DMS114 treated with DMSO at 0.1 percent for 48 hours (cell line): ENCODE results near the gene VWA5B1.

Experiments used
- DNase-seq: peaks from one replicate; lab custom pipeline; 2025; ENCODE audit not compliant: unreplicated experiment; lab: John Stamatoyannopoulos, UW

VWA5B1 gene

DNA sequence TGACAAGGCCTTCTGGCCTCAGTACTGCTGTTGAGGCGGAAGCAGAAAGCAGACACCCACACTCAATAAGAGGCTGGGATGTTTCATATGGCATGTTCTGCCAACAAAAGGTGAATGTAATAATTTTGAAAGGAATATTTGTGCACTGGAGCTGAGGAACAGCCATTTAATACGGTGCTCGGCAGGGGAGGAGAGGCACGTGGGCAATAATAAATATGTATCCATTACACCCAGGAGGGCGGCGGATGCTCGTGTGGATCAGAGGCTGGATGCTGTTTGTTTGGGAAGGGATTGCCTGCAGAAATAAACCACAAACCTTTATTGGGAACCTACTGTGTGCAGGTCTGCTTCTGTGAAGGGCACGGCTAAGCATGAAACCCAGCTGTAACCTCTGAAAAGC lies 92.0 kb downstream of the VWA5B1 start:
- DNase-seq, result no peak

DNA sequence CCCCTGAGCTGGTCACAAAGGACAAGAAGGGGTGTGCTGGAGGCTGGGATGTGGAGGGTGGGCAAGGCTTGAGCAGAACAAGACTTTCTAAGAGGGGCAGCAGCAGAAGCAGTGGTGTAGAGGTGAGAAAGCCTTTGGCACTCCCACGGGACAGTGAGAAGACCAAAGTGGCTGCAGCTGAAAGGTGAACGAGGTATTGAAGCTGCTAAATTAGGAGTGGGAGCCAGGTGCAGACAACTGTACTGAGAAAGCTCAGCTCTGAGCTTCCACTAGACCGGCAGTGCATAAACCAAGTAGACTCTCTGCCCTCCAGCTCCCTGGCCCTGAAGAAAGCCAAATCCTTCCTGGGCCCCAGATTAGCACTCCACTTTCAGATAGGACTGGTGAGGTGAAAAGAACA lies 93.0 kb downstream of the VWA5B1 start:
- DNase-seq, result no peak

DNA sequence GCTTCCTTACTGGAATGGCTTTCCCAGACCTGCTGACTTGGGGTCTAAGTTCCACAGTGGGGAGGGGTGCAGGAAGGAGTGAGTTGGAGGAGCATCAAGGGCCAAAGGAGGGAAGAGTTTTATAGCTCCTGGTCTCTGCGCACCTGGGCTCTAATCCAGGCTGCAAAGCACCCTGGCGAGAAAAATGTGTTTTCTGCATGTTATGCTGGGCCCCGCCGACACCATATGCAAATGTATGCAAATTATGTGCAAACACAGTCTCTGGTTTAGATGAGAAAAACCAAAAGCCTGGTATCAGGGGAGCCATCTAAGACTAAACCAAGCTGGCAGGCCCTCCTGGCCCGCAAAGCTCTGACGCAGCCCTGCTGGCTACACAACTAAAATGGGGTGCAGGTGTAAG lies 95.0 kb downstream of the VWA5B1 start:
- DNase-seq, result no peak

DNA sequence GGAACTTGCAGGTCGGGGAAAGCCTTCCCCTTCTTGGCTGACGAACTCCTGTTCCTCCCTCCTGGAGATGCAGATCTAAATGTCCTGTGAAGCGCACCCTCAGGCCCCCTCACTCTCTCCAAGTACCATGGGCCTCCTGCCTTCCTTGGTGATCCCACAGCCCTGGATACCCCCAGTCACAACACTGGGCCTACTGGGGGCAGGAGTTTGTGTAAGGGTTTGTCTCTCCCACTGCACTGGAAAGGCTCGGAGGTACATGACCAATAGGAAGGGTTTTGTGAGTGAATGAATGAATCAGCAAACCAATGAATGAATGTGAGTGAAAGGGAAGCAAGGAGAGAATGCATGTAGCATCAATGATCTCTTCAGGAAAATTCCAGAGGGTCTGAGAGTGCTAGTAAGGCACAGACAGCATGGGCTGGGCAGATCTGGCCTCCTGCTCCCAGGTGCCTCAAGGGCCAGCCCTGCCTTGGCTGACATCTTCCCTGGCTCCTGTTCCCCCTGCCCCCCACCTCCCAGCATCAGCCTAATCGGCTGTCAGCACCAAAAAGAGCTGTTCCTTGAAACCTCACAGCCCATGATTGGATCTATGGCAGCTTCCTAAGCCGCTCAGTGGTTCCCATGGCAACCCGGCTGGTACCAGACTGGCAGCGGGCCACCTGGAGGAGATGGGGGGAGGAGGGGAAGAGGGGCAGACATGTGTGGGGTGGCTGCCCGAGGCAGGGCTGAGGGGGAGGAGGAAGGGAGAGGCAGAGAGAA lies 95.8 kb downstream of the VWA5B1 start:
- DNase-seq, result no peak

DNA sequence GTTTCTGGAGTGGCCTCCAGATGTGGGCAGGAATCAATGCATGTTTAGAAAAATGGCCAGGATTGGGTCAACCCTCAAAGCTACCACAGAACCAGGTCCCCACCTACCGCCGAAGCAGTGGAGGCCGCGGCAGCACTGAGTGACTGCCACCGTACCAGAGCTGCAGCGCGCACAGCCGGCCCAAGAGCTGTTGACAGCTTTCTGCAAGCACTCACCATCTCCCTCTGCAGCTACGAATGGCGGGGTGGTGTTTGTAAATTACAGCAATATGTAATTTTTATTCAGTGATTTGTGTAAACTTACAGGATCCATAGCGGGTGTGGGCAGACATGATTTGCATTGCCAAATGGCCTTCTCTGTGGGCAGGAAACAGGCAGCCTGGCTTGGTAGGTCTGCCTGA lies 98.9 kb downstream of the VWA5B1 start:
- DNase-seq, result no peak

DNA sequence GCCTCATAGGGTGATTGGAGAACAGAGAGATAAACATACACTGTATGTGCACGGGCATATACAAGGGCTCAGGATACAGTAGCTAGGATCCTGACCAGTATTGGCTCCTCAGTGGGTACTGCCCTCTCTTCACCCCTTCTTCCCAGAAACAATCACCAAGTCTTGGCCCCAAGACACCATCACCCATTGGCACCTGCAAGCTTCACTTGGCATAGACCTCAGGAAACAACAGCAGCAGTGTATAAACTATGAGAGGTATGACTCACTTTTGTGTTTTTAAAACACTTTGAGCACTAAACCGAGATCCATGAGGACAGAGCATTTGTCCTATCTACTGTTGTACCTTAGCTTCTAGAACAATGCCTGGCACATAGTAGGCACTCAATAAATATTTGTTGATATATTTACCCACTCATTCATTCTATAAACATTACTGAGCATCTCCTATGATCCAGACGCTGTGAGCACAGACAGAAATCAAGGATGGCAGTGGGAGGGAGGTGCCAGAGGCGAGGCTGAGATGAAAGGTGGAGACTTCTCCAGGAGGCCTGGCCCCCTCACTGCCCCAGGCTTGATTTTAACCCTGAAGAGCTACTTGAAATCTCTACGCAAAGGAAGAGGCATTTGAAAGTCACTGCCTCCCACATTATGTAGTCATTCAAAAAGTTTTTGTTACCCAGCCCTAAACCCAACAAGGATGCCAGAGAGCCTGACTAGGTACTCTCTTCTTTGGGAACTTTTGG lies 100.1 kb downstream of the VWA5B1 start:
- no peak for DNase-seq

DNA sequence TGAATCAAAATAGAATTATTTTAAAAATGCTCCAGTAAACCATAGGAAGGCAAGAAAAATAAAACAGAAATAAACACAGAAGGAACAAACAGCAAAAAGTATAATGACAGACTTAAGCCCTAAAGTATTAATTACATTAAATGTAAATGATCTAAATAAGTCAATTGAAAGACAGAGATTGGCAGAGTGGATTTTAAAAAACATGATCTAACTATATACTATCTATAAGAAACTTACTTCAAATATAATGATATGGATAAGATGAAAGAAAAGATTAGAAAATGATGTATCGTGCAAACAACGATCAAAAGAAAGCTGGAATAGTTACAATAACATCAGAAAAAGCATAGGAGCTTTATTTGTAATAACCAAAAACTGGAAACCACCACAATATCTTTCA lies 104.6 kb downstream of the VWA5B1 start:
- no peak for DNase-seq

DNA sequence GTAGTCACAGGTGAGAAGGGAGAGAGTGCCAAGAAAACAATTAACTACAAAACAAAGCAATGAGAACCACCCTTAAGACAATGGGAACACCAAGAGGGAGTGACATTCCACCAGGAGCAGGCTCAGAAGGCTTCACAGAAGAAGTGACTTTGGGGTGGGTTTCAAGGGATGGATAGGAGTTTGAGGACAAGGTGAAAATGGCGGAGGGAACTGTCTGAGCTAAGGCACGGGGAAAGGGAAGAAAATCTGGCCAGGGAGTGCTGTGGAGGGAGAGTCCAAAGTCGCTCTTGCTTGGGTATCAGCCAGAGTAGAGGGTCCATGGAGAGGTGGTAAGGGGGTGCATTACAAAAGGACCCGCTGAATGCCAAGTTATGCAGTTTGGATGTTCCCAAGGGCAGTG lies 108.1 kb downstream of the VWA5B1 start:
- DNase-seq, result no peak

DNA sequence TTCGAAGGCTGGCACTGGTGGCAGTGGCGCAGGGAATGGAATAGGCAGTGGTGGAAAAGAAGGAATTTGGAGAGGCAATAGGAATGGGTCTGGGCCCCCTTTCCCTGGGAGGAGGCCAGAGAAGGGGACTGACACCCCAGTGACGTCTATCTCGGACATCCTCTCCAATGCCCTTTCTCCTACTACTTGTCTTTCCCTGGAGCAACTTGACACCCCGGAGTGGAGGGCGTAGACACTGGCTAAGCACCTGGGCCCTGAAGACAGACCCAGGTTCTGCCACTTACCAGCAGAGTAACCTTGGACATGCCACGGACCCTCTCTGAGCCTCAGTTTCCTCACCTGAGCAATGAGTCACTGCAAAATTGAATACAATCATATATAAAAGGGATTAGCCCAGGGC lies 108.5 kb downstream of the VWA5B1 start:
- DNase-seq, result no peak

DNA sequence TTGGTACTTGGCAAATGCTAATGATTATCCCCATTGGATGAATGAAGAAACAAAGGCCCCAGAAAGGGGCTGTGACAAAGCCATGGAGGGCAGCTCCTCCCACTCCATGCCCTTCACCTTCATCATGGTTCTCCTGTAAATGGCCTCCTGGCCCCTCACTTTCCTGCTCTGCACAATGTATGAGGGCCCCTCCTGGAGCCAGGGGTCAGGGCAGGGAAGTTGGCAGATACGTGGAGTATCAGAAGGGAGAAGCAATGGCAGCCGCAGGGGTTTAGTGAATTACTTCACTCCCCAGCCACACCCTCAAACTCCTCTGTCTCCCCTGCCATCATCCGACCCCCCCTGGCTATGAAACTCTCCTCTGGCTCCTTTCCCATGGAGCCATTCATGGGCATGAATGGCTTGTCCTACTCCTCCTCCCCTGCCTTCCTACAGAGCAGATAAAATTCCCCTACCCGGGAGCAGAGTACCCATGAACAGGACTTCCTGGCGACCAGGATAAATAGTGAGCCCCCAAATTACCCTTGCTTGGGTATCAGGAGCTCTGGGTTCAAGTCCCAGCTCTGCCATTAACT lies 109.0 kb downstream of the VWA5B1 start:
- no peak for DNase-seq

DNA sequence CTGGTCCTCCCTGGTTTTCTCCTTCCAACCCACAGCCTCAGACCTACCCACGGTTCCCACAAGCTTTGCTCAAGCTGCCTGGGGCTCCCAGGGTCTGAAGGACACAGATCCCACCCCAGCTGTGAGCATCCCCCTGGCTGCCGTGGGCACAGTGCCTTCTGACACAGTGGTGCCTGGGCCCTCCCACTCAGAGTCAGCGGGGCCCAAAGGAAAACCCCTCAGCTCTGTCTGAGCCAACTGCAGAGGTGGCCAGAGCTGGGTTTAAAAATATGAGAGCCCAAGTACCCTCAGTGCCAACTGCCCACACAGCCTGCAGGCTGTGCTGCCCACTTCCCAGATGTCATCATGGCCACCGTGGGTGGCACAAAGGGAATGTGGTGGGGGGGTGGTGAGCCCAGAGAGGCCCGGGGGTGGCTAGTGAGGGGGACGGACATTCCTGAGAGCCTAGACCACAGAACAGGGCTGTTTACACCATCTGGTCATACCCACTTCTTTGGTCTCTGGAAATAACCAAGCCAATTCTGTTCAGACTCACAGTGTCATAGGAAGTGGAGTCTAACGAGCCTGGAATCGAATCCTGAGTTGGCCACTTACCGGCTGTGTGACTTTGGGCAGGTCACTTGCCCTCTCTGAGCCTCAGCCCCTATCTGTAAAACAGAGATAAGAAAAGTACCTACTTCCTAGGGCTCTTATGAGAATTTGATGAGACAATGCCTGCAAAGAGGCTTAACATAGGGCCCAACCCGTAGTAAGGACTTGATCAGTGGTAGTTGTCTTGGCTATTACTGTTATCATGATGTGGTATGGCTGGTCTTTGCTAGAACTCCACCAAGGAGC lies 109.9 kb downstream of the VWA5B1 start:
- DNase-seq, result no peak

DNA sequence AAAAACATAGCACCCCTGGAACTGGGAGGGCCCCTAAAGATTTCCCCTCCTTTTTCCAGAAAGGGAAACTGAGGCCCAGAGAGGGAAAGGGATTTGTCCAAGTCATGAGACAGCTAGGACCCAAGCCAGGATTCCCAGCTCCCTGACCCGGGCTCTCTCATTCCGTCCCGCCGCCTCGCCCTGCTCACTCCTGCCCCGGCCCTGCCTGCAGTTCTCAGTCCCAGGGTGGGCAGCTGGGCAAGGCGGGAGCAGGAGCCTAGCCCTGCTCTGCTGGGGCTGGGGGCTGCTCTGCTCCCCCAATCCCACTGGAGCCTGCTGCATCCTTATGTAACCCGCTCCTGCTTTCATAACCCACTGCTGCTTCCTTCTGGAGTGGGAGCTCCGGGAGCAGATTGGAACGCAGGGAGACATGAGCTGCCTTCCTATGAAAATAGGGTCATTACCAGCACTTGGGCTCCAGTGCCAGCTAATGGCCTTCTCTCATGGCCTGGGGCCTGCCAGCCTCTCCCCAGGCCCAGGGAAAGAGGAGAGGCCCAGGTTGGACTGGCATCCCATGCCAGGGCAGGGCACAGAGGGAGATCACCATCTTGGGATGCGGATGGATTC lies 110.8 kb downstream of the VWA5B1 start:
- no peak for DNase-seq

DNA sequence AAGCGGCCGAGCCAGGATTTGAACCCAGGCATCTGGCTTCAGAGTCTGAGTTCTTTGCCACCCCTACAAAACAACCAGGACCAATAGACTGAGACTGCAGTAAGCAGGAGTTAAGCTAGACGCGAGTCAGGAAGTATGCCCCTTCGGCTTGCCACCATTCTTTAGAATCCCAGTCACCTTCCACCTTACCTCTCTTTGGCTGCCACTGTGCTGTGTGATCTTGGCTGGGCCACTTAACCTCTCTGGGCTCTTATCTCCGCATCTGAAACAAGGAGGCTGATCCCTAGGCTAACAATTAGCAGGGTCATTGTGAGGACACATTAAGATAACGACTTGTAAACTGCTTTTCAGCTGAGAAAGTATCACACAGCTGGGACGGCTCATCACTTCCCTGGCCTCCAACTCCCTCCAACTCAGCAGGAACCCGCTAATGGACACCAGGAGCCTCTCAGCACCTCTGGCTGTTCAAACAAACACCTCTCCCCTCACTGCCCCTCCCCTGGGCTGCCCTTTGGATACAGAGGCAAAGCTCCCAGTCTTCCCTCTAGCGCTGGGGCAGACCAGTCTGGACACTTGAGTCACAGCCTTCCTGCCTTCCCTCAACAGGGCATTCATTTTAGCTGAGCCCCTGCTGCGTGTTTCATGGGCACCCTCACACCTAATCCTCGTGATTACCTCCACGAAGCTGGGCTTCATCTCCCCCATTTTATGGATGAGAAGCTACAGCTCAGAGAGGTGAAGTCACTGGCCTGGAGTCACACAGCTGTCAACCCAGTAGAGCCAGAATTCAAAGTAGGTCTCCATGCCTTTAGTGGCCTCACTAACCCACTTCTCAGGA lies 112.1 kb downstream of the VWA5B1 start:
- DNase-seq, result no peak

DNA sequence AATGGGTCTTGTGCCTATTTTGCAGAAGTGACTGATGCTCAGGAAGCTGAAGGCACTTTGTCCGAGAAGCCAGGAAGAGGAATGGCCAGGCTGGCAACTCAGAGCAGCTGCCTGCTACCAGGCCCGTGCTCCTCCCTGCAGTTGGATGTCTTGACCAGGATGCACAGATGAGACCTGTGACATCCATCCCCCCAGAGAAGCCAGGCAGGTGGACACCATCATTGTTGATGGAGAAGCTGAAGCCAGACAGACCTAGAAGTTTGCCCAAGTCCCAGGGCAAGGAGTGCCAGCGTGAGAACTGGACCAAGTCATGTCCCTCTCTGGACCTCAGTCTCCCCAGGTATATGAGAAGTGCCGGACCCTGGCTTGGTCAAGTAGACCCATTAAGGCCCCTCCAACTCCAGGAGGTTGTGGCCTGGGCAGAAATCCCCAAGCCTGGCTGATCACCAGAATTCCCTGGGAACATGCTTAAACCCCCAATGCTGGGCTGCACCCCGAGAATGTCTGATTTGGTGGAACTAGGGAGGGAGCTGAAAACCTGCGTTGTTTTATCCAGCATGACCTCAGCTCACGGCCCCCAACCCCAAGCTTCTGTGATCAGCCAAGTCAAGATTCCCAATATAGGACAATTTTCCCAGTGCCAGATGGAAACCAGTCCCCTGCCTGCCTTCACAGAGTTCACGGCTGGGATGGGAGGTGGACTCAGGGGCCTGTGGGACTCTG lies 112.9 kb downstream of the VWA5B1 start:
- no peak for DNase-seq

DNA sequence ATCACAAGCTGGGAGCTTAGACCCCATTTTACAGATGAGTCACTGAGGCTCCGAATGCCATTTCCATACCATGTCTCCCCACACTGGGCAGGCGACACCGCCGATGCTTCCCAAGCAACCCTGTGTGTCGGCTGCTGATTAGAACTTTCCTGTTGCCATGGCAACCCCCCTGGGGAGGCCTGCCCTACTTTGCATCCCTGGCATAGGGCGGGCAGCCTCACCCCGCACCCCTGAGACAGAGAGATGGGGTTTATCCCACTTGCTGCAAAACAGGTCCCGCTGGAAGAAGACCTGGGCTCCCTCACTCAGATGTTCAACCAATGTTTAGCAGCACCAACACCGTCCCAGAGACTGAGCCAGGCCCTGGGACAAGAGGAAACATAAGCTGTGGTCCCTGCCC lies 113.8 kb downstream of the VWA5B1 start:
- no peak for DNase-seq
